SU-DHL-6 (cell line): Measurements from ENCODE around the gene SORCS2.

Experiments
- H2AFZ ChIP-seq: fragments of 200-600 bp; sonication (generic); 2 replicates; pipeline ENCODE4 v1.6.1; 2014; ENCODE audit warnings: low read depth, mild to moderate bottlenecking, moderate library complexity, mixed read lengths, antibody characterized with exemption, low read length; ENCODE audit not compliant: severe bottlenecking
- H3F3A ChIP-seq: fragments of 200-600 bp; shearing (Covaris generic); 2 replicates; pipeline ENCODE4 v1.6.0; 2016; ENCODE audit warnings: antibody characterized with exemption, mild to moderate bottlenecking; ENCODE audit not compliant: insufficient read depth
- H3K27ac ChIP-seq: fragments of 200-600 bp; sonication (generic); 2 replicates; pipeline ENCODE4 v1.5.1; 2016; ENCODE audit warnings: low read depth, mild to moderate bottlenecking, low read length, moderate library complexity, mixed read lengths
- H3K27me3 ChIP-seq: fragments of 200-600 bp; sonication (generic), shearing (Covaris generic); 2 replicates; pipeline ENCODE4 v1.6.0; 2014; ENCODE audit warnings: mild to moderate bottlenecking, low read length
- H3K36me3 ChIP-seq: fragments of 200-600 bp; sonication (generic); 2 replicates; pipeline ENCODE4 v1.6.1; 2014; ENCODE audit warnings: mild to moderate bottlenecking, low read length, mixed read lengths
- H3K4me2 ChIP-seq: fragments of 300-600, 200-600 bp; shearing (Covaris generic), sonication (generic); 2 replicates; pipeline ENCODE4 v1.6.0; 2014; ENCODE audit warnings: low read length, low read depth, mild to moderate bottlenecking; ENCODE audit not compliant: poor library complexity, severe bottlenecking
- H3K4me3 ChIP-seq: fragments of 200-600 bp; sonication (generic); 2 replicates; pipeline ENCODE4 v1.5.1; 2014; ENCODE audit warnings: antibody characterized with exemption, low read length, mild to moderate bottlenecking, mixed read lengths; ENCODE audit not compliant: insufficient read depth, poor library complexity, severe bottlenecking
- H3K79me2 ChIP-seq: fragments of 200-600 bp; sonication (generic); 2 replicates; pipeline ENCODE4 v1.6.1; 2014; ENCODE audit warnings: mild to moderate bottlenecking, low read length, moderate library complexity; ENCODE audit not compliant: insufficient read depth
- H3K9ac ChIP-seq: fragments of 200-600 bp; sonication (generic); 2 replicates; pipeline ENCODE4 v1.7.0; 2014; ENCODE audit warnings: mild to moderate bottlenecking, low read length
- H3K9me2 ChIP-seq: fragments of 200-600 bp; sonication (generic); replicated peaks from 2 replicates; pipeline ENCODE4 v1.6.1; 2014; ENCODE audit warnings: low read length; ENCODE audit not compliant: insufficient read depth
- H3K9me3 ChIP-seq: fragments of 200-600 bp; sonication (generic); 2 replicates; pipeline ENCODE4 v1.6.1; 2014; ENCODE audit warnings: low read length, mixed read lengths; ENCODE audit not compliant: insufficient read depth
- H4K20me1 ChIP-seq: fragments of 200-600 bp; sonication (generic); 2 replicates; pipeline ENCODE4 v1.6.1; 2014; ENCODE audit warnings: low read depth, mild to moderate bottlenecking, antibody characterized with exemption, low read length, moderate library complexity, mixed read lengths
- CTCF ChIP-seq: fragments of 200-600 bp; sonication (generic); IDR thresholded peaks from one replicate; pipeline ENCODE4 v1.5.1; 2017; ENCODE audit warnings: antibody characterized with exemption, mild to moderate bottlenecking, low read length, moderate library complexity; ENCODE audit not compliant: insufficient read depth, poor library complexity, severe bottlenecking
- EZH2phosphoT487 ChIP-seq: fragments of 200-600 bp; sonication (generic), shearing (Covaris generic); conservative IDR thresholded peaks from 2 replicates; pipeline ENCODE4 v1.6.1; 2018; ENCODE audit warnings: mild to moderate bottlenecking, antibody characterized with exemption, low read length, moderate library complexity, mixed read lengths

Gene SORCS2

GRCh38 chr4:7222521-7222920, 30.2 kb downstream of the SORCS2 start:
- H3K4me2 ChIP-seq, result no peak overlapping the region
- no peaks in the 10 kb centered on the region for H3K79me2 ChIP-seq
- H4K20me1 ChIP-seq, result no peaks in the 10 kb centered on the region
- no peaks in the 10 kb centered on the region for H3K9me3 ChIP-seq
- H3K9ac ChIP-seq, result no peak overlapping the region
- no peaks in the 10 kb centered on the region for H3F3A ChIP-seq
- H3K36me3 ChIP-seq, result no peaks in the 10 kb centered on the region
- H3K27me3 ChIP-seq, result no peaks in the 10 kb centered on the region
- H2AFZ ChIP-seq, result no peak overlapping the region
- no peak overlapping the region for H3K27ac ChIP-seq
- no peaks in the 10 kb centered on the region for H3K9me2 ChIP-seq
- TF ChIP-seq EZH2phosphoT487 (no peak), CTCF (no peak)
- H3K4me3 ChIP-seq, result no peak overlapping the region

- no peak overlapping the region for H3K27ac ChIP-seq
- H3K27me3 ChIP-seq, result no peaks in the 10 kb centered on the region
- no peak overlapping the region for H3K9ac ChIP-seq
- no peaks in the 10 kb centered on the region for H3K79me2 ChIP-seq
- no peaks in the 10 kb centered on the region for H3F3A ChIP-seq
- TF ChIP-seq EZH2phosphoT487 (no peak), CTCF (no peak)
- H4K20me1 ChIP-seq, result no peaks in the 10 kb centered on the region
- H3K4me2 ChIP-seq, result no peak overlapping the region
- no peak overlapping the region for H2AFZ ChIP-seq
- no peaks in the 10 kb centered on the region for H3K9me3 ChIP-seq
- no peaks in the 10 kb centered on the region for H3K36me3 ChIP-seq
- no peak overlapping the region for H3K4me3 ChIP-seq
- no peaks in the 10 kb centered on the region for H3K9me2 ChIP-seq
Observed at GRCh38 chr4:7223541-7223940, 31.2 kb downstream of the SORCS2 start.

DNA sequence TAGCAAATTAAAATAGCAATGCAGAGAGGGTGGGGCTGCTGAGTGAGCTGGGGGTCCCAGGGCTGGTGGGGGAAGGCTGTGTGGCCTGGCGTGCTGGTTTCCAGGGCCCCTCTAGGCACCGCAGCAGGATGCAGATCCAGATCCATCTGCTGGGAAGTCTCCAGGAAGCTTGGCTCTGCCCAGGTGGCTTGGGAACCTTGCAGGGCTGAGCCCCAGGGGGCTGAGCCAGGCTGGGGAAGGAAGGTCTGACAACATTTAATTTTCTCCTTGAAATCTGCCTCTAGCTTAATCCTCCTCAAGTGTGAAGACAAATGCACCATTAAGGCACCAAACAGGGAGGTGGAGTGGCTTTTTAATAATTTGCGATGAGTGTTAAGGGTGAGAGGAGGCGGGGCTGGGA, 31.7 kb downstream of the SORCS2 start:
- Histone ChIP-seq H3F3A (no peaks in the 10 kb centered on the region), H3K9me3 (no peaks in the 10 kb centered on the region), H3K79me2 (no peaks in the 10 kb centered on the region), H3K4me2 (no peak overlapping the region), H3K36me3 (no peaks in the 10 kb centered on the region), H3K9ac (no peak overlapping the region), H3K4me3 (no peak overlapping the region), H3K9me2 (no peaks in the 10 kb centered on the region), H3K27me3 (no peaks in the 10 kb centered on the region), H2AFZ (no peak overlapping the region), H4K20me1 (no peaks in the 10 kb centered on the region), H3K27ac (no peak overlapping the region)
- TF ChIP-seq EZH2phosphoT487 (no peak), CTCF (no peak)
